ENCODE results near the gene ZNF136. TPM values are rescaled to one million over a fixed set of nuclear protein-coding genes. Genes with fewer than 3 reads are reported as not detected.

Gene ZNF136
- total RNA-seq, 3 donors from 2014 or later: 11.5 to 22.0 (median 12.8) TPM

GRCh38 chr19:12133069-12133468, 29.8 kb upstream of the ZNF136 start:
- TF ChIP-seq POLR2AphosphoS5 (IDR thresholded peaks at IDR 0.05) (no peak), POLR2A (IDR thresholded peaks at IDR 0.05) (no peak), CTCF (IDR thresholded peaks at IDR 0.05) (no peak)
- peak overlapping the region in 1 of 3 donors; percentile 24 for H3K4me3 ChIP-seq
- no peaks in the 10 kb centered on the region for H3K4me1 ChIP-seq
- intact Hi-C loops (cut with DNase I; ENCODE audit: low total_unique reads): no loop called here
- peaks cover 41 to 50% of the 10 kb centered on the region in 2 donors for H3K9me3 ChIP-seq
- no peak overlapping the region for H3K27ac ChIP-seq
- no peaks in the 10 kb centered on the region for H3K27me3 ChIP-seq
- no peak for DNase-seq (ENCODE audit: low spot score in 2 of 2)
- peaks cover 12% of the 10 kb centered on the region for H3K36me3 ChIP-seq

GRCh38 chr19:12137221-12137940, 25.5 kb upstream of the ZNF136 start:
- Histone ChIP-seq H3K27me3 (no peaks in the 10 kb centered on the region), H3K9me3 (peaks cover 22 to 29% of the 10 kb centered on the region in 2 donors), H3K36me3 (peaks cover 12% of the 10 kb centered on the region), H3K27ac (no peak overlapping the region), H3K4me3 (no peak overlapping the region), H3K4me1 (peaks cover 9 to 11% of the 10 kb centered on the region in 2 donors)
- no peak for DNase-seq (ENCODE audit: low spot score in 2 of 2)
- TF ChIP-seq POLR2AphosphoS5 (IDR thresholded peaks at IDR 0.05) (no peak), POLR2A (IDR thresholded peaks at IDR 0.05) (no peak), CTCF (IDR thresholded peaks at IDR 0.05) (no peak)
- intact Hi-C loops (cut with DNase I; ENCODE audit: low total_unique reads): no loop called here

- H3K4me1 ChIP-seq: peaks cover 9 to 11% of the 10 kb centered on the region in 2 donors
- H3K36me3 ChIP-seq: no peaks in the 10 kb centered on the region
- DNase-seq (ENCODE audit: low spot score in 2 of 2): no peak
- H3K4me3 ChIP-seq: peak overlapping the region; percentile 75 to 90 (median 82)
- TF ChIP-seq POLR2AphosphoS5 (IDR thresholded peaks at IDR 0.05): no peak
- TF ChIP-seq CTCF (IDR thresholded peaks at IDR 0.05): no peak
- TF ChIP-seq POLR2A (IDR thresholded peaks at IDR 0.05): no peak
- peaks cover 3 to 10% of the 10 kb centered on the region in 2 donors for H3K9me3 ChIP-seq
- no peaks in the 10 kb centered on the region for H3K27me3 ChIP-seq
- intact Hi-C loops (cut with DNase I; ENCODE audit: low total_unique reads): no loop called here
- peak overlapping the region; percentile 94 to 97 for H3K27ac ChIP-seq
Observed at GRCh38 chr19:12139269-12139668, 23.6 kb upstream of the ZNF136 start.

GRCh38 chr19:12139885-12140544, 22.9 kb upstream of the ZNF136 start, which contains the start of gene ZNF20:
ZNF20 (minus strand) TSS chr19:12140350; CDS start chr19:12140182, 168 bp downstream.
- H3K9me3 ChIP-seq: peaks cover 0 to 2% of the 10 kb centered on the region in 2 donors
- intact Hi-C loops (cut with DNase I; ENCODE audit: low total_unique reads): no loop called here
- peak within 1 kb of the TSS; percentile 75 to 90 (median 82) for H3K4me3 ChIP-seq
- no peaks in the 10 kb centered on the region for H3K36me3 ChIP-seq
- H3K27me3 ChIP-seq: no peaks in the 10 kb centered on the region
- peak; percentile 96 to 98 for DNase-seq (ENCODE audit: low spot score in 2 of 2)
- TF ChIP-seq CTCF (IDR thresholded peaks at IDR 0.05) (no peak), POLR2AphosphoS5 (IDR thresholded peaks at IDR 0.05) (peak; percentile 43 to 82 (median 67)), POLR2A (IDR thresholded peaks at IDR 0.05) (peak; percentile 38)
- peak within 1 kb of the TSS; percentile 94 to 97 for H3K27ac ChIP-seq
- peaks cover 9 to 11% of the 10 kb centered on the region in 2 donors for H3K4me1 ChIP-seq

Measured in breast epithelium (tissue), 4 donors.